GM12873 (cell line): ENCODE data around the gene TULP4.

Experiments used
- TF ChIP-seq, protein P1 (sequence below): IDR thresholded peaks from 2 replicates; pipeline ENCODE4 v1.5.1; 2012; ENCODE audit warnings: low read depth, mild to moderate bottlenecking, moderate library complexity, low read length, control low read depth; ENCODE audit not compliant: insufficient read depth; ENCODE audit errors: missing control alignments

TULP4 gene

DNA sequence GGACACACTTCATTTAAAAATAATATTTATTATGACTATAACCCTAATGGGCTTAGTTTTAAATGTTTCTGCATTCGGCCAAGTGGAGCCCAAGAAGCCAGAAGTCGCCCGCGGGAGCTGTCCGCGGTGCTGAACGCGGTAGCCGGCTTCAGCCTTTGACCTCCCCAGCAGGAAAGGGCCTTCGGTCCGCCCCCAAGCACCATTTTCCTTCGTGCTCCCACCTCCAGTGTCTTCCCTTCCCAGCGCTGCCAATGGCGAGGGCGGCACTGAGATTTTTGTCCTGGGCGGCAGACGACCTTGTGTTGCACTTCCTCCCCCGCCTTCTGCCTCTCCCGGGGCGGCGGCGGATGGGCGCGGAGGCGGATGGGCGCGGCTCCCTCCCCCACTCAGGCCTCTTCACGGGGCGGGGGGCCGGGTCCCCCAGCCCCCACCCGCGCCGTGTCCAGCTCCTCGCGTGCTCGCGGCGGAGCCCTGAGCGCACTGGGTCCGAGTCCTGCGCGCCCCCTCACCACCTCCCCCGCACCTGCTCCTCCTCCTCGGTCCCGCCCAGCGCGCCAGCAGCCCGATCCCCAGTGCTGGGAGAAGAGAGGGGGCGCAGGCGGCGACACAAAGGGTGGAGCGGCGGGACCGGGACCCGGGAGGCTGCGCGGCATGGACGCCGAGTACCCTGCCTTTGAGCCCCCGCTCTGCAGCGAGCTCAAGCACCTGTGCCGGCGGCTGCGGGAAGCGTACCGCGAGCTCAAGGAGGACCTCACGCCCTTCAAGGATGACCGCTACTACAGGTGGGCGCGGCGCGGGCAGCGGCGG lies 224.0 kb downstream of the TULP4 start:
- TF ChIP-seq, protein P1, sequence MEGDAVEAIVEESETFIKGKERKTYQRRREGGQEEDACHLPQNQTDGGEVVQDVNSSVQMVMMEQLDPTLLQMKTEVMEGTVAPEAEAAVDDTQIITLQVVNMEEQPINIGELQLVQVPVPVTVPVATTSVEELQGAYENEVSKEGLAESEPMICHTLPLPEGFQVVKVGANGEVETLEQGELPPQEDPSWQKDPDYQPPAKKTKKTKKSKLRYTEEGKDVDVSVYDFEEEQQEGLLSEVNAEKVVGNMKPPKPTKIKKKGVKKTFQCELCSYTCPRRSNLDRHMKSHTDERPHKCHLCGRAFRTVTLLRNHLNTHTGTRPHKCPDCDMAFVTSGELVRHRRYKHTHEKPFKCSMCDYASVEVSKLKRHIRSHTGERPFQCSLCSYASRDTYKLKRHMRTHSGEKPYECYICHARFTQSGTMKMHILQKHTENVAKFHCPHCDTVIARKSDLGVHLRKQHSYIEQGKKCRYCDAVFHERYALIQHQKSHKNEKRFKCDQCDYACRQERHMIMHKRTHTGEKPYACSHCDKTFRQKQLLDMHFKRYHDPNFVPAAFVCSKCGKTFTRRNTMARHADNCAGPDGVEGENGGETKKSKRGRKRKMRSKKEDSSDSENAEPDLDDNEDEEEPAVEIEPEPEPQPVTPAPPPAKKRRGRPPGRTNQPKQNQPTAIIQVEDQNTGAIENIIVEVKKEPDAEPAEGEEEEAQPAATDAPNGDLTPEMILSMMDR: no peak

DNA sequence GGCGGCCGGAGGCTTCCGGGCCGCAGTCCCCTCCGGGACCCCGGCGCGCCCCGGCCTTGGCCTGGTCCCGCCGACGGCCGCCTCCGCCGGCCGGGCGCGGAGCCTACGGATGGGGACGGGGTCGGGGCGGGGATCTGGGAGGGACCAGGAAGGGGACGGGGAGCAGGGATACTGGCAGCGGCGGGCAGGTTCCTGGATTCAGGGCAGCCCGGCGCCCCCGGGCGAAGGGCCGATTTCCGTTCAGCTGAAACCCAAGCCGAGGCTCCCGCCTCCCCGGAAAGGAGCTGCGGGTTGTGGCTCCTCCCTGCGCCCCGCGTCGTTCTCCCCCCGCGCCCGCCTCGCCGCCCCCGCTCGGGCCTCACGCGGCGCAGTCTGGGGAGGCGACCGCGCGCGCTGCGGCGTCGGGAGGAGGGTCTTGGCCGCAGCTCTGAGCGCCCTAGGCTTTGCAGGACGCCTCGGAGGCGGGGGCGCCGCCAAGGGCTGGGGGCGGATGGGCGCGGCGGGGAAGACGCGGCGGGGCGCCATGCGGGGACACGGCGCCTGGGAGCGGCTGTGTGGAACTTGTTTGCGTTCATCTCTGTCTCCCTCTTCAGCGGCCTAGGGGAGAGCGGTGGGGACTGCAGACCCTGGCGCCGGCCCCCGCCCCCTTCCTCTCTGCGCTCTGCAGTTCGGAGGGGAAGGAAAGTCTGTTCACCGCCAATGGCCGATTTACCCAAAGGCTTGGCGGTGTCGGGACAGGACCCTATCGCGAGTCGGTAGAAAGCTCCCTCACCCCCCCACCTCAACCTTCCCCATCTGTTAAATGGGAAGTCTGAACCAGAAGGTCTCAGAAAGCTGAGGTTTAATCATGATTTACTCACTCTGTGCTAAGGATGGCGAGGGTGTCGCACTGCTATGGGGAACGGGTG lies 224.9 kb downstream of the TULP4 start:
- TF ChIP-seq, protein P1: no peak

DNA sequence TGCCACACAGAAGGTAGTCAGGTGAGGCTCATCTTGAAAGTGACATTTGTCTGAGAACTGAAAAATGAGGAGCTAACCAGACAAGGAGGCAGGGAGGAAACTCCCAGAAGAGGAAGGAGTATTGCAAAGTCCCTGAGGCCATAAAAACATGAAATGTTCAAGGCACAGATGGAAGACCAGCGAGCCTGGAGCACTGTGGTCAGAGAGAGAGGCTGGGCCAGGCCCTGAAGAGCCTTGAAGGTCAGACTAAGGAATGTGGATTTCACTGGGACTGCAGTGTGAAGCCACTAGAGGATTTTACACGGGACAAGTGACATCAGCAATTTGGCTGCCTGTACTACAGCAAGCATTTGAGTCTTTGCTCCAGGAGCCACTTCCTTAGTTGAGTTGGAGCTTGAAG lies 226.5 kb downstream of the TULP4 start:
- TF ChIP-seq, protein P1: no peak

DNA sequence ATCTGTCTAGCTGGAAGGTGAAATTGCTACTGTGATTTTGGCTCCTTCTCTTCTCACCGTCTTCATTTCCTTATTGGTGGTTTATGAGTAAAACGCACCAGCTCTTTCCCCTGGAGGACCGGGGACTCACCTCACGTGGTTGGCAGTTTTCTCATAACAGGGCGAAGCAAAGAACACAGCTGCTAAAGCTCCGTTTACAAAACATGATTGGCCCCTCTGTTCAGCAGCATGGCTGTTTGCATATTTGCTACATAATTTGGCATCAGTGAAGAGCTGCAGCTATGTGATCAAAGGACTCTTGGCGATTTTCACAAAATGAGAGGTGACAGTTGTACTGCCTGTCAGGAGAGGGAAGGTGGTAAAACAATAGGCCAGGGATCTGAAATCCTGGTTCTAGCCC lies 227.1 kb downstream of the TULP4 start:
- TF ChIP-seq, protein P1: no peak

DNA sequence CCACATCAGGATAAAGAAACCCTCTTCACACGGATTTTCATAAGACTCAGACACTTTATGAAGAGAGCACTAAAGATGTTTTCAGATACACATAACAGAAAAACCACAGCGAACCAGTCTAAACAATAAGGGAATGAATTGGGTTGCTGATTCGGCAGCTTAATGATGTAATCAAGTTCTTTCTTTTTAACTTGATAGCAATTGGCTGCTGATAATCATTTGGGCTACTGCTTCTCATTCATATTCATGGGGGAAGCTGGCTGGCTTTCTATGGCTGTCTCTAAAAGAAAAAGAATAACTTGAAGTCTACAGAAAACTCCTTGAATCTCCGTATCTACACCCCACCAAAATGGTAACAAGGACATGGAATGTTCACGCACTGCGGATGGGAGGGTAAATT lies 227.6 kb downstream of the TULP4 start:
- TF ChIP-seq, protein P1: no peak

DNA sequence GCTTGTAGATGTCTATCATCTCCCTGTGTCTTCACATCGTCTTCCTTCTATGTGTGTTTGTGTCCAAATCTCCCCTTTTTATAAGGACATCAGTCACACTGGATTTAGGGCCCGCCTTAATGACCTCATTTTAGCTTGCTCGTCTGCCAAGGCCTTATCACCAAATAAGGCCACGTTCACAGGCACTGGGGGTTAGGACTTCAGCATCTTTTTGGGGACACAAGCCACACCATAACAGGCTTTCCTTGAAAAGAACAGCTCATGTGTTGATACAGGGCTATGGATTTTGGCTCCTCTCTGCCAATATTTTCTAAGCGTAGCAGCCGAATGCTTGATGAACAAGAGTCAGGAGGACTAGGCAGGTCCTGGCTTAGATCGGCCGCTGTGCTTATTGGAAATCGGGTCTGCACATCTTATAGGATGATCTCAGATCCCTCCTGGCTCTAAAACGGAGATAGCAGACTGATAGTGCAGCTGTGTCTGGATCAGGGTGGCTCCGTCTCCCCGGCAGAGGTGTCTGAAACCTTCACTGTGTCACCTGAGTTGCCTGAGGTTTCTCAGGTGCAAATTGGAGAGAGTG lies 231.4 kb downstream of the TULP4 start:
- TF ChIP-seq, protein P1: no peak

DNA sequence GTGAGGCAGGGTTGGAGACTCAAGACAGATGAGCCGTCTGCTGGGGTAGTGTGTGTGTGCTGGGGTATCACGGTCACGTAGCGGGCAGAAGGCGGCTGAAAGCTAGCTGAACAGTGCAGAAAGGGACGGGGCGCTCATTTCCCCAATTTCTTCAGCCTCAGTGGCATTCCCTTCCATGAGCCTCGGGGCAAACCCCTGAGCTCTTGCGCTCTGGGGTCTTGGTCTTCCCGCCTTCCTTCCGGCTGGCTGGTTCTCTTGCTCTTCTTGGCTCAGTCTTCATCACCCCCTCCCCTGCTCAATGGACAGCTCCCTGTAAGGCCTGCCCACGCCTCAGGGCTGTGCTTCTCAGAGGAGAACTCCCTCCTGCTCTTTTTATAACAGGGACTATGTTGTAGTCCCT lies 232.2 kb downstream of the TULP4 start:
- TF ChIP-seq, protein P1: no peak
